NOMO-1 (cell line): ENCODE measurements around the gene WDR1.

ENCODE experiments used
- DNase-seq, 2 experiments: peaks; one replicate each; lab custom pipeline; 2025; ENCODE audit not compliant: unreplicated experiment in 2 of 2; lab: John Stamatoyannopoulos, UW

The WDR1 gene

DNA sequence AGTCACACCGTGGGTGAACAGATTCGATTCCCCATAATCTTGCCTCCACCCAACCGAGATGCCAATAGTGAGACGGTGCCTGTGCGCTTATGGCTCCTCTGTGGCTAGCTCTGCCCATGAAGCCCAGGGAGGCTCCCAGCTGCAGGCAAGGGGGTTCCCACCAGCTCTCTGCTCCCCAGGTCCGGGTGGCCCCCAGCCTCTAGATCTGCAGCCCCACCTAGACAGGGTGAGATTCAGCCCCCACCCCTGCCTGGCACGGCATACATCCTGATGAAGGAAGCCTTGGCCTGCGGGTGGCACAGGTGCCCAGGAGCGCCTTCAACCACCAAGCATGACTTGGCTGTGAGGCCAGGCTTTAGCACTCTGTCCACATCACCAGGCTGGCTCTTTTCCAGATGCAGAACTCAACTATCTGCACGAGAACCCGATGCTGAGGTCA lies 40.6 kb downstream of the WDR1 start:
- no peak for DNase-seq

DNA sequence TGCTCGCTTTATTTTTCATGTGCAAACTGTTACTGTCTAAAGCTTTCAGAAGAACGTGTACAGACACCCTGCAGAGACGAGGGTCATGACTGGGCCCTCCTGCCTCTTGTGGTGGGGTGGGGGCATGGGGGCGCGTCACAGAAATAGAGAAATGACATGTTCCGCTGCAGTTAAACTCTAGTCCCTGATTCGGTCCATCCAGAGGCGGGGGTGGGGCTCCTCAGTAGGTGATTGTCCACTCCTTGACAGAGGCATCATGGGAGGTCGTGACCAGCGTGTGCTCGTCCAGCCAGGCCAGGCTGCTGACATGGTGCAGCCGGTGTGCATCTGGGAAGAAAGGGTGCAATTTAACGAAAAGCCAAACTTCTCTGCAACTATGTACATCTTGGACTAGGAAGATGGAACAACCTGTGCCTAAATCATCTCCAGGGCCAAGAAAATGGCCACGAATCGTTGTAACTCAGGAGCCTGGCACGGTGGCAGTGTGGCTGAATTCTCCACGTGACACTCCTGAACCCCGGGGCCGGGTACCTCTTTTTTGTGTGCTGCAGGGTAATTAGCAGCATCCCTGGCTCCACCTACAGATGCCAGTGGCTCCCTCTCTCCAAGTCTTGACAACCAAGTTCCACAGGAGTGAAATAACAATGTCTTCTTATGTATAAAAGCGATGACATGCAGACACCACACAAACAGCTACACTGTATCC lies 41.3 kb downstream of the WDR1 start:
- DNase-seq: no peak

DNA sequence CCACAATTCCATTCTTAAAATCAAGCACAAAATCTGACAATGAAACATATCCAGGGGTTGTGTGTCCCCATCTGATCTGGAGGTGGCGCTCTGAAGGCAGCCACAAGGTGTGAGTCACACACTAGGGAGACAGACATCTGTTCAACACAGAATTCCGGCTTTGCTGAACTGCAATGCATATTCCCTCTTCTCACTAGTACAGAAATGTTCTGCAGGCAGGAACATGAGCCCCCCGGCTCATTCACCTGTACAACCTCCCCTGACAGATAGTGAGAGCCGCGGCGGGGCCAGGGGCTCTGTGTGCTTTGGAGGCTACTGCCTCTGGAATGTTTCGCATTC lies 41.9 kb downstream of the WDR1 start:
- DNase-seq: no peak

DNA sequence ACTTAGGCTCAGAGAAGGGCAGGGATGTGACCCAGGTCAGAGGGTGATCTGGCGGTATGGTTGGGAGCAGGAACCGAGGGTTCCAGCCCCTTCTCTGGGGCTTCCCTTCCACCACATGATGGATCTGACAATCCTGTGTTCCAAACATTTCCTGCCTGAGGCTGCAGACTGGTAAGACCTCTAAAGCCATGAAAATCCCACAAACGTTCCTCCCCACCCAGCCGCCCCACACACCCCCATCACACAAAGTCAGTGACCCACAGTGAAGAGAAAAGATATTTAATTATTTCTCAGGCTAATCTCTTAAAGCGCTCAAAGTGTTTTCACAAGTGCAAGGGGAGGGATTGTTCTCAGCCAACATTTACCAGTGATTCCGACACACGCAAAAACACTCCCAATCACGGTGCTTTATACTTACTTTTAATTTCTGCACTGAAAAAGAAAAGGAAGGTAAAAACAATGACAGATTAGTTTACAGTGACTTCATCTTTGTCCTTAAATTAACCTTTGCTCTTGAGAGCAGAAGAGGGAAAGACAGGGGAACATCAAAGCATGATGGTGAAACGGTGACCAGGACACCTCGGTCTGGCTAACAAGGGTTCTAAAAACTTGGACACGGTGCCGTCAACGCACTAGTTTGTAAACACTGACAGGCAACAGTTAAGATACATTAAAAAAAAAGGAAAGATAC lies 42.4 kb downstream of the WDR1 start:
- no peak for DNase-seq

DNA sequence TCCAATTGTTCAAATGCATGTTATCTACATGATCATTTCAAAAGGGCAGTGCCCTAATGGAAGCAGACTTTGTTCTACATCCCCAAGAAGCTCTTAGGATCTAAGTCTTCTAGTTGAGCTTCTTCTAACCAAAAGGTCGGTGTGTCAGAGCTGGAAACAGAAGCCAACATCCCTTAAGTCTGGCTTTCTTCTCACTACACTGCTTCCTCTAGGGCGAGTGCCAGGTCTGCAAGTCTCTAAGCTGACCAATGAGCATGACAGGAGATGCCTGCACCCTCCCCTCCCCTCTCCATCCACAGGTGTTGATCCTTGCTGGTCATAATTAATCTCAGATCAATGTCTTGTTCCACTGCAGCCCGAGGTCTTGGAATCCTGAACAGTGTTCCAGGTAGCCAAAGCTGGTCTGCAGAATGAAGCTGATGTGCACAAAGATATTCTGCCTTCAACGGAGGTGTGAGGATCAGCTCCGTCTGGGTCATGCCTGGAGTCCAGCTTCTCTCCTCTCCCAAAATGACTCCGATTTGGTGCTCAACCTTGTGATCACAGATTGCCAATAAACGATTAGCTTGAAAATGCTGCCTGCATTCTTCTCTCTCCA lies 44.1 kb downstream of the WDR1 start:
- no peak for DNase-seq

DNA sequence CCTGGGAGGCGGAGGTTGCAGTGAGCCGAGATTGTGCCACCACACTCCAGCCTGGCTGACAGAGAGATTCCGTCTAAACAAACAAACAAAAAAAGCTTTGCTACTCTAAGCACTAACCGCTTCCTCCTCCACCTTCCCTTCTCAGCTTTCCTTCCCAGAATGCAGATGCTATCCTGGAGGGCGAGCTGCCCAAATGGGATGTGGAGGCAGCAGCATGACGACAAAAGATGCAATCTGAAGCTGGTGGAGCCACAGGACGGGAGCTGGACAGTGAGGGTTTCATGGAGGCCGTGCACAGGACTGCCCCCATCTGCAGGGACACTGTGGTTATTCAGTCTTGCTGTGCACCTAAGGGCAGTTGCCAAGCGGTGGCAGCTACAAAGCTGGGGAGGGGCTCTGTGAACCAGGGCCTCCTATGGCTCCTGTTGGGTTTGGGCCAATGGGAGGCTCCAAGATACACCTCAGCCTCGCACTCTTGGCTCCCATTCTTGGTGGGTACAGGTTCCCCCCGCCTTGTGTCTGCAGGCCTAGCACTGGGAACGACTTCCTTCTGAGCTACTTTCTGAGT lies 47.4 kb downstream of the WDR1 start:
- DNase-seq: no peak

DNA sequence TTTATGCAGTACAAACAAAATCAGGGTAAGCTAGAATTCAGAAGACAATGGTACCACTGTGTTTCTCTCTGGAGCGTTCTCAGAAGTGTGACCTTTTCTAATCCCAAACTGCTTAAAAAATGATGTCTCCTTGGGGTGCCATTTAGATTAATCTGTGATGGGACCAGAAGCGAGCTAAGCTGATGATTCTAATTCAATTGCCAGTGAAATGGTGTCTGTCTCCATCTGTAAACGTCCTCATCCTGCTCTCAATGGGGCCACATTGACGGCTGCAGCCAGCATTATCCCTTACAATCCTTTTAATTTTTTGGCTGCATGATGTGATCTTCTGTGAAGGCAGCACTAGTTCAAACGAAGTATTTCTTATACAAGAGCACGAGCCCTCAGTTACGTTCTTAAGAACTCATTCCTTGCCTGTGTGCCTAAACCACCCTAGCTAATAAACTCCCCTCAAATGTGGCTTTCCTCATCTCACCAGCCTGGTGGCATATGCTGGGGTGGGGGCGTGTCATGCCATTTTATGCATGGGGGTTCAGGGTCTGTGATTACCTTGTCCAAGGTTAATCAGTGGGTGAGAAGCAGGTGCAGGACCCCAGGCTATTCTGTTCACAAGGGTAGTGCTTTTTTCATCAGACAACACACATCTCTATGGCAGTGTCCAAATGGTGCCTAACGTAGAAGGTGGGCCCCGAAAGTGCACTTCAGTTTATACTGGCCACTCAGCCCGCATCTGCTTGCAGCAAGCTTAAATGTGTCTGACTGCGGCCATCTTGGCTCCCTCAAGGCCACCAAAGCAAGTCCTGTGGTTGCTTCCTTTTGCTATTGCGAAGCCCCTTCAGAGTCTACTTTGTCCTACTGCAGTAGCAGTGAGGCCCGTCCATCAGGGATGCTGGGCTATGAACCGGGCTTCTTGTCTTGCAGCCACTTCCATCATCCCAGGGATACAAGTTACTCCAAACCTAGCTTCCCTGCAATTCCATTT lies 49.6 kb downstream of the WDR1 start:
- DNase-seq: no peak

DNA sequence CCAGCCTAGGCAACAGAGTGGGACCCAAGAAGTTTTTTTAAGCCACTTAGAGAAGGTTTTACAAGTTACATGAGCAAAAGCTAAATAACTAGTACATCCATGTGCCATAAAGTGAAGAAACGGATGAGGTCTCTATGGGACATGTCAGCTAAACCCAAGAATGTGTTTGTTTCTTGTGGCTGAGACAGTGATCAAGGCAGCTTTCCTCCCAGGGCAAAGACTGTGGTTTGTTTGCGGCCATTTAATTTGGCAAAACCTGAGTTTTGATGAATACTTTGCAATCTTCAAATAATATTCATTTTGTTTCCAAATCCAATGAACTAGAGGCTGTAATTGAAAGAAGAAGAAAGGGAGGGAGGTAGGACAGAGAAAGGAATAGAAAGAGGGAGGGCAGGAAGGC lies 50.4 kb downstream of the WDR1 start:
- no peak for DNase-seq

DNA sequence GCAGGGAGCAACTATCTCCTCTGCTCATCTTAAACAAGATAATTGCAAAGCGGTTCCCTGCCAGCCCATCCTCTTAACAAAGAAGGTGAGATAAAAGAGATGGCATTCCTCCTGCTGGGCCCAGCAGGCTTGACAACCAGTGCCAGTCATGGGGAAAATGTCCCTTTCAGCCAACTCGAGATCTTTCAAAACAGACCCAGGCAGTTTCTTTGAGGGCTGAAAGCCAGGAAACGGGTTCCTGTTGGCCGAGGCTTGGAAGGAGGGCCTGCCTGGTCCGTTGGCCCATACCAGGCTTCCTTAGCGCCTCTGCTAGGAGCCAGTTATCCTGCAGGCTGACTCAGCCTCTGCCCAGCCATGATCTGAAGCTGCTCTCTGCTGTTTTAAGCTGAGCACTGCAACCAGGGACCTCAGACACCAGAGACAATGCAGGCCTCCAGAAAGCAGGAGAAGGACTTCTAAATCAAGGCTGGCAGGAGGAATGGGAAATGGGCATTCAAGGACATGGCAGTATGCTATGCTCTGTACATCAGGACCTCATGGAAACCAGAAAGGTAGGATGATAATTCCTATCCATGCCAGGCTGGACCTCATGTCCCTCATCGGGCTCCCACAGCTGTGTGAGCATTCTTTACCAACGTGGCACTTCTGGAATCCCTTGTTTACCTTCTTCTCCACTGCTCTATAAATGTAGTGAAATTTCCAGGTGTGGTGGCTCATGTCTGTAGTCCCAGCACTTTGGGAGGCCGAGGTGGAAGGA lies 52.9 kb downstream of the WDR1 start:
- DNase-seq: peak; percentile 45 to 52

DNA sequence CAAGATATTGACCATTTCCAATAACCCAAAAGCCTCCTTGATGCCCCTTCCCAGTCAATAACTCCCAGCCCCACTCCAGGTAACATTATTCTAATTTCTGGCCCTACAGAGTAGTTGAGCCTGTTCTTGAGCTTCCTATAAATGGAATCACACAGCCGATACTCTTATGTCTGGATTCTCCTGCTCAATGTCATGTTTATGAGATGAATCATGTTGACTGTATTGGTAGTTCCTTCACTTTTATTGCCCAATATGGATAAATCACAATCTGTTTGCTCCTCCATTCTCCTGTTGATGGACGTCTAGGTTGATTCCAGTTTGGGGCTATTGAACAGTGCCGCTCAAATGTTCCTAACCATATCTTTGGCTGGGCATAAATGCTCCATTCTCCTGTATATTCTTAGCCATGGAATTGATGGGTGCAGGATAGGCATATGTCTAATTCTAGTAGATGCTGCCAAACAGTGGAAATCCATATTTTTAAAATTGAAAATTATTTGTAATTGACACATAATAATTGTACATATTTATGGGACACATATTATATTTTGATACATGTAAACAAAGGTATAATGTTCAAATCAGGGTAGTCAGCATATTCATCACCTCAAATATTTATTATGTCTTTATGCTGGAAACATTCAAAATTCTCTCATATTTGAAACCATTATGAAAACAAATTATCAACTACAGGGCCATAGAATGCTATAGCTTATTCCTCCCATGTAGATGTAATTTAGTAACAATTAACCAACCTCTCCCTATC lies 54.8 kb downstream of the WDR1 start:
- no peak for DNase-seq

DNA sequence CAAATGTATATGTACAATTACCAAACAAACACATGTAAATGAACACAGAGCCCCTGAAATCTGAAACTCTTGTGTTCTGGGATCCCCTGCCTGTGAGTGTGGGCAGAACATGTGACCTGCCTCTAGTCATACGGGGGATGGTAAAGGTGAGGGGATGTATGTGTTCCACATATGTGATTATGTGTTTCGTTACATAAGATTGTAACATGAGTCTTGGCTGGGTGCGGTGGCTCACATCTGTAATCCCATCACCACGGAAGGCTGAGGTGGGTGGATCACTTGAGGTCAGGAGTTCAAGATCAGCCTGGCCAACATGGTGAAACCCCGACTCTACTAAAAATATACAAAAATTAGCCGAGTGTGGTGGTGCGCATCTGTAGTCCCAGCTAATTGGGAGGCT lies 58.2 kb downstream of the WDR1 start:
- DNase-seq: no peak

DNA sequence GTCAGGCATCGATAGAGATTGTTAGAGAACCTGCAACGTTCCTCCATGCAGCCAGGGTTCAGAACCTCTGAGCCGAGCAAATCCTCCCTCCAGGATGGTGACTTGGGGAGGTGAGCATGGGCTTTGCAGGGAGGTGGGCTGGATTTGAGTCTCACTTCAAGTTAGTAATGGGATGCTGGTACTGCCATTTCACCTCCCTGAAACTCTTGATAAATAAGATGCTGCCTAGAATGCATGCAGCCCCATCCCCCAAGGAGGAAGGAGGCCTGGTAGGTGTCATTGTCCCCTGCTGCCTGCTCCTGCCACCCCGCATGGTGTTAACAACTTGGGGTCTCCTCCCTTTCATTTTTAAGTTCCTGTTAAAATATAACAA lies 59.6 kb downstream of the WDR1 start:
- no peak for DNase-seq

DNA sequence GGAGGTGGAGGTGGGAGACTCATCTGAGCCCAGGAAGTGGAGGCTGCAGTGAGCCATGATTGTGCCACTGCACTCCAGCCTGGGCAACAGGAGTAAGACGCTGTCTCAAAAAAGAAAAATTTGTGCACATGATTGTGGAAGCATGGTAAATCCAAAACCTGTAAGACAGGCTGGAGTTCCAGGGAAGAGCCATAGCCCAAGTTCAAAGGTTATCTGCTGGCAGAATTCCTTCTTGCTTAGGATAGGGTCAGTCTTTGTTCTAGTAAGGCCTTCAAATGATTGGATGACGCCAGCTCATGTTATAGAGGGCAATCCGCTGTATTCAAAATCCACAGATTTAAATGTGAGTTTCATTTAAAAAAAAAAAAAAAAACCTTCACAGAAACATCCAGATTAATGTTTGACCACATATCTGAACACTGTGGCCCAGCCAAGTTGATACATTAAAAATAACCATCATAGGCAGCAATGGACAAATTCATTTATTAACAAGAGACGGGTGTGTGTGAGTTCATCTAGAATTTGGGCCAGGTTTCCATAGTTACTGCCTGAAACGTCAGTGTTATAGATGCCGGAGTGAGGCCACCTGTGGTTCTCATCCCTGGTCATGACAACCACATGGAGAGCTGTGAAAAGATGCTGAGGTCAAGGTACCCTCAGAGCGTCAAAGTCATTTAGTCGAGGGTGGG lies 60.1 kb downstream of the WDR1 start:
- DNase-seq: no peak

DNA sequence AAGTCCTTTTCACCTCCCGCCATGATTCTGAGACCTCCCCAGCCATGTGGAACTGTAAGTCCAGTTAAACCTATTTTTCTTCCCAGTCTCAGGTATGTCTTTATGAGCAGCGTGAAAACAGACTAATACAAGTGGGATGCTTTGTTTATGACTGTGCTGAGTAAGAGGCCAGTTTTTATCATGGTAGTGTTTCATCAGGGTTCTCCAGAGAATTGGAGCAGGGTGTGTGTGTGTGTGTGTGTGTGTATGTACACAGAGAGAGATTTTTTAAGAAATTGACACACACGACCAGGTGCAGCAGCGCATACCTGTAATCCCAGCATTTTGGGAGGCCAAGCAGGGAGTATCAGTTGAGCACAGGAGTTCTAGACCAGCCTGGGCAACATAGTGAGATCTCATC lies 60.7 kb downstream of the WDR1 start:
- no peak for DNase-seq

DNA sequence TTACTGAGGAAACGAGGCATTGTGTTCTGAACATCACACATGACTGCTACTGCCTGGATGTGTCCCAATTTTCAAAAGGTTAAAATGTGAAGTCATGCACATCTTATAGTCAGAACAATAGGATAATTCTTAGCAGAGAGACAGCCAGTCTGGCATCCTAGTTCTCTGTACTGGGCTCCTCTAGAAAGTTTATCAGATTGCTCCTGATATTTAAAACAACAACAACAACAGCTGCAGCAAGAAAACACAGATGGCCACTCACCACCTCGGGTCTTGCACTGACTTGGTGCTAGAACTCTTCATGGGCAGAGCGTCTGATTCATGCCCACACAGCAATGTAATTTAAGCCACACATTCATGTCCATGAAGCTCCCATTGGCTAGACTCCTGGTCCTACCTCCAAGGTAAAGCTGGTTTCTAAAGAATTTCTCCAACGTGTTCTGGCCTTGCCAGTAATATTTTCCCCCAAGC lies 62.0 kb downstream of the WDR1 start:
- no peak for DNase-seq

DNA sequence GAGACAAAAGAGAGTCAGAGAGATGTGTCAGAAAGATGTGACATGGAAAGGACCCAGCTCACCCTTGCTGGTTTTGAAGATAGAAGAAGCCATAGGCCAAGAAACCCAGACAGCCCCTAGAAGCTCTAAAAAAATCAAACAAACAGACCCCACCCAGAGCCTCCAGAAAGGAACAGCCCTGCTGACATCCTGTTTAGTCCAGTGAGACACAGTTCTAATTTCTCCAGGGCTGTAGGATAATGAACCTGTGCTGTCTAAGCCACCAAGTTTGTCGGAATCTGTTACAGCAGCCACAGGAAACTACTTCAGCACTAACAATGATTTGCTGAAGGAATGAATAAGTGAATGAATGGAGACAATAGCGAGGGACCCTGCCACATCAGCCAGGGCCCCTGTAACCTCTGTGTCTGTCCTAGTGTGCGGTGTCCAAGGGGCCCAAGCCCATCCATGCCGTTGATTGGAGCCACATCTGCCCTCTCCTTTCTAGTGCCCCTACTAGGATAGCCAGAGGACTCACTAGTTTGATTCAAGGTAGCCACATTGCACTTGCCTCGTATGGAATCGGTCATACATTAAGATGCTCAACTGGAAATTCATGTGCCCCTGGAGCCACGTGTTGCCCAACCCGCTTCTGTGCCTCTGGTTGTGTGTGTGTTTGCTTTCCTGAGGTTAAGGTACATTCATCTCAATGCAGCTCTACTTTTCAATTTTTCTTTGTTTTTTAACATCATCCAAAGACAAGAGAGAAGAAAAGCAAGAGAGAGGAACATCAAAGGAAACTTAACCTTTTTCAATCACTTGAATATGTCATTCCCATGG lies 62.8 kb downstream of the WDR1 start:
- DNase-seq: no peak

DNA sequence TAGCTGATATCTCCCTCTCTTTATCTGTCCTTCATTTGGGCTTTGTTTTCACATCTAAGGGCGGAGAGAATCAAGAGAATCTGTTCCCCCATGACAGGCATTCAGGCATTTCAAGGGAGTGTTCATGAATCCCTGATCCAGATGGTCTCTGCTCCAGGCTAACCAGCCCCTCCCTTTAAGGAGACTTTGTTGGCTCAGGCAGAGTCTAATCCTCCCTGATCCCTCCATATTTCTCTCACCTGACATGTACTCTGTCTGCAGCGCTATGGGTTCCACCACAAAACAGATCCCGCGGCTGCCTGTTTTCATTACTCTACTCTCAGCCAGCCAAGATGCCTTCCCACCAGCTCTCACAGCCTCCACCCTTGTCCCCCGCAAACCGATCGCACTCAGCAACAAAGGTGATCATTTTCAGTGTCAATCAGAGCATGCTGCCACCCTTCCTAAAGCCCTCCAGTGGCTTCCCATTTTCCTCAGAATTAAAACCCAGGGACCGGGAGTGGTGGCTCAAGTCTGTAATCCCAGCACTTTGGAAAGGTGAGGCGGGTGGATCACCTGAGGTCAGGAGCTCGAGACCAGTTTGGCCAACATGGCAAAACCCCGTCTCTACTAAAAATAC lies 65.0 kb downstream of the WDR1 start:
- no peak for DNase-seq
